Measurements from ENCODE around the gene RFNG. TPM values are rescaled to one million over a fixed set of nuclear protein-coding genes. Genes with fewer than 3 reads are reported as not detected.

Gene RFNG
- total and polyA plus RNA-seq, 2 of the 13 experiments (the other 11 are each of a cell fraction or from before 2014, with no cell fraction given): 61.4 to 64.0 TPM

GRCh38 chr17:82065193-82065637 is 13.6 kb upstream of the RFNG start (continued):
- TF ChIP-seq ZNF292 (CRISPR knock-in tag; IDR thresholded peaks at IDR 0.05; ENCODE audit: borderline replicate concordance, low read depth) (no peak), ZNF766 (CRISPR knock-in tag; IDR thresholded peaks at IDR 0.05; ENCODE audit: borderline replicate concordance) (no peak), BRCA1 (CRISPR knock-in tag; IDR thresholded peaks at IDR 0.05) (no peak), ZNF232 (CRISPR knock-in tag; IDR thresholded peaks at IDR 0.05; ENCODE audit: borderline replicate concordance) (no peak), WIZ (CRISPR knock-in tag; IDR thresholded peaks at IDR 0.05) (no peak), PHF21A (CRISPR knock-in tag; IDR thresholded peaks at IDR 0.05) (no peak), TFE3 (CRISPR knock-in tag; IDR thresholded peaks at IDR 0.05) (no peak), NFE2L1 (CRISPR knock-in tag; IDR thresholded peaks at IDR 0.05; ENCODE audit: borderline replicate concordance) (0 out of 2 replicates have a peak, but pooled peaks have one; percentile 1), ZBTB26 (CRISPR knock-in tag; IDR thresholded peaks at IDR 0.05; ENCODE audit: borderline replicate concordance) (no peak), ZNF563 (CRISPR knock-in tag; IDR thresholded peaks at IDR 0.05) (no peak; the same call in 1 of the 2 replicates), THAP8 (CRISPR knock-in tag; IDR thresholded peaks at IDR 0.05; ENCODE audit: borderline replicate concordance) (no peak), HES4 (CRISPR knock-in tag; IDR thresholded peaks at IDR 0.05; ENCODE audit: borderline replicate concordance) (no peak; the same call in 1 of the 2 replicates), HINFP (CRISPR knock-in tag; IDR thresholded peaks at IDR 0.05; ENCODE audit: low read depth) (no peak), SIX4 (CRISPR knock-in tag; IDR thresholded peaks at IDR 0.05) (no peak), KLF9 (CRISPR knock-in tag; IDR thresholded peaks at IDR 0.05; ENCODE audit: low read depth) (no peak), ZNF619 (CRISPR knock-in tag; IDR thresholded peaks at IDR 0.05) (no peak), ESRRA (CRISPR knock-in tag; IDR thresholded peaks at IDR 0.05; ENCODE audit: low read depth) (no peak), ZMYM2 (CRISPR knock-in tag; IDR thresholded peaks at IDR 0.05) (no peak), TEAD2 (CRISPR knock-in tag; IDR thresholded peaks at IDR 0.05) (no peak), RFXANK (CRISPR knock-in tag; IDR thresholded peaks at IDR 0.05) (0 out of 2 replicates have a peak, but pooled peaks have one; percentile 16), ZNF850 (CRISPR knock-in tag; conservative IDR thresholded peaks at IDR 0.05) (no peak), ZNF564 (CRISPR knock-in tag; IDR thresholded peaks at IDR 0.05) (no peak; the same call in none of the 2 replicates), ZNF780A (CRISPR knock-in tag; IDR thresholded peaks at IDR 0.05) (no peak), ZNF776 (CRISPR knock-in tag; IDR thresholded peaks at IDR 0.05) (peak; percentile 9; the same call in 1 of the 2 replicates), HDAC6 (IDR thresholded peaks at IDR 0.05; ENCODE audit: low read depth, low read length) (no peak), TBX3 (IDR thresholded peaks at IDR 0.05; ENCODE audit: borderline replicate concordance) (no peak), PLRG1 (conservative IDR thresholded peaks at IDR 0.05) (no peak), SRSF1 (optimal IDR thresholded peaks at IDR 0.05; ENCODE audit: low read depth, low read length) (no peak)
